Esophagus squamous epithelium (tissue), 5 donors: ENCODE data around the gene CFAP77. TPM values are rescaled to one million over a fixed set of nuclear protein-coding genes. Genes with fewer than 3 reads are reported as not detected.
"Not testable (repeated sequence)": the region's sequence is repeated elsewhere in the genome, so short reads cannot be mapped to it uniquely, and the experiment has no call there.

Experiments used
- DNase-seq: peaks from one replicate; lab custom pipeline; 2025; lab: John Stamatoyannopoulos, UW
- H3K27ac ChIP-seq, 4 donors: fragments of 200-600 bp; sonication (generic); one replicate each; pipeline ENCODE4 v1.5.1; 2016 to 2019; ENCODE audit warnings: mild to moderate bottlenecking in 1 of 4
- H3K27me3 ChIP-seq, 4 donors: fragments of 200-600 bp; sonication (generic); 1 replicate in 3 of 4; 2 replicates in 1 of 4; pipeline versions ENCODE4 v1.5.1 to v1.6.0; 2017 to 2021; ENCODE audit warnings: antibody characterized with exemption in 1 of 4
- H3K36me3 ChIP-seq, 3 donors: fragments of 200-600 bp; sonication (generic); one replicate each; pipeline ENCODE4 v1.5.1; 2016 to 2019
- H3K4me1 ChIP-seq, 3 donors: fragments of 200-600 bp; sonication (generic); one replicate each; pipeline ENCODE4 v1.5.1; 2017 to 2019
- H3K4me3 ChIP-seq, 4 donors: fragments of 200-600 bp; sonication (generic); 1 replicate in 3 of 4; 2 replicates in 1 of 4; pipeline ENCODE4 v1.5.1; 2016 to 2019; ENCODE audit warnings: mild to moderate bottlenecking in 2 of 4, moderate library complexity in 1 of 4
- H3K9me3 ChIP-seq, 3 donors: fragments of 200-600 bp; sonication (generic); one replicate each; pipeline ENCODE4 v1.5.1; 2016 to 2019
- CTCF ChIP-seq, 6 experiments: fragments of 450-650 bp in 4 of 6; fragments of 200-600 bp in 2 of 6; sonication (generic) in 2 of 6; IDR thresholded peaks; one replicate each; pipeline ENCODE4 v1.5.1; 2016 to 2019; ENCODE audit warnings: antibody characterized with exemption in 6 of 6, mild to moderate bottlenecking in 4 of 6, moderate library complexity in 4 of 6
- POLR2A ChIP-seq, 4 donors: fragments of 450-650 bp; IDR thresholded peaks; one replicate each; pipeline ENCODE4 v1.6.1; 2017; ENCODE audit warnings: antibody characterized with exemption in 4 of 4, mild to moderate bottlenecking in 4 of 4, moderate library complexity in 3 of 4
- WGBS, 2 donors: methylation state at CpG; one replicate each; pipeline ENCODE4 v1.1.5; 2018; 5-methylcytosine and 5-hydroxymethylcytosine counted together
- intact Hi-C: fragments of 100-400 bp; cut with DNase I; formaldehyde crosslinking; loops from one replicate; pipeline ENCODE4 v1.15.0; 2022
- total RNA-seq, 4 donors: library from RNA; depleted of rRNA; stranded (reverse); fragments of >200 nt; gene quantifications; one replicate each; pipeline ENCODE4 v1.1.0, GENCODE V29; 2016
- donor health status: DM: yes; HTN: yes; CAD: no.

CFAP77 gene
- total RNA-seq, 4 donors from 2014 or later: not detected

- no peaks in the 10 kb centered on the region for H3K36me3 ChIP-seq
- TF ChIP-seq POLR2A (IDR thresholded peaks at IDR 0.05): no peak
- TF ChIP-seq CTCF (IDR thresholded peaks at IDR 0.05): no peak
- intact Hi-C loops: no loop called here
- no peaks in the 10 kb centered on the region for H3K4me1 ChIP-seq
- no peak overlapping the region for H3K4me3 ChIP-seq
- H3K27ac ChIP-seq: no peak overlapping the region
- no peak for DNase-seq
- 83 to 88% methylated on average over 2 of the region's 2 CpGs for WGBS, 2 donors
- peaks cover 0 to 86% (median 0%) of the 10 kb centered on the region in 4 donors for H3K27me3 ChIP-seq
- no peaks in the 10 kb centered on the region for H3K9me3 ChIP-seq
These were observed 149.7 kb downstream of the CFAP77 start for GRCh38 chr9:132559711-132560110.

DNA sequence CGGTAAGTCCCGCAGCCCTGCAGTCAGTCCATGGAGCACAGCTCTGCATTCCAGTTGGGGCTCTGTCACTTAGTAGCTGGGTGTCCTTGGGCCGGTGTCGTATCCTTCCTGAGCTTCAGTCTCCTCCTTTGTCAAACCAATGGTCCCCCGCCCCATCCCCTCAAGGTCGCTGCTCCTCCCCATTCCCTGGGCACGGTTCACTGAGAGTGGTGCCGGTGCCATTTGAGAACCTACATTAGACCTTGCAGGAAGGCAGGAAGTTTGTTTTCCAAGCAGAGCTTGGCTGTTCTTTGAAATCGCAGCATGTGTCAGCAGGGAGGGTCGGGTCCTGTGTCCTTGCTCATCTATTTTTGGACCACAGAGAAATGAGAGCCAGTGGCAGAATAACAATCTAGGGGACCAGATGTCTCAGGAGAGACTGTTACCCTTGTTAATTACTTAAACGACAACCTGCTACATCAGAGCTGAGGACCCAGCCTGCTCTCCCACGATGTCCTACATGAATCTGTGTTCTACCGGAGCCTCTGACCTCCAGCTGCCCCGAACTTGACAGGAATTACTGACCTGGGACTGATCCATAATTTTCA, 150.7 kb downstream of the CFAP77 start:
- no peak overlapping the region for H3K27ac ChIP-seq
- TF ChIP-seq POLR2A (IDR thresholded peaks at IDR 0.05): no peak
- no peak for TF ChIP-seq CTCF (IDR thresholded peaks at IDR 0.05)
- intact Hi-C loops: no loop called here
- no peak overlapping the region for H3K4me3 ChIP-seq
- WGBS, 2 donors: 40% methylated on average over 7 to 9 of the region's 14 CpGs
- DNase-seq: no peak
- peaks cover 0 to 78% (median 0%) of the 10 kb centered on the region in 4 donors for H3K27me3 ChIP-seq
- H3K9me3 ChIP-seq: no peaks in the 10 kb centered on the region
- no peaks in the 10 kb centered on the region for H3K4me1 ChIP-seq
- H3K36me3 ChIP-seq: no peaks in the 10 kb centered on the region

DNA sequence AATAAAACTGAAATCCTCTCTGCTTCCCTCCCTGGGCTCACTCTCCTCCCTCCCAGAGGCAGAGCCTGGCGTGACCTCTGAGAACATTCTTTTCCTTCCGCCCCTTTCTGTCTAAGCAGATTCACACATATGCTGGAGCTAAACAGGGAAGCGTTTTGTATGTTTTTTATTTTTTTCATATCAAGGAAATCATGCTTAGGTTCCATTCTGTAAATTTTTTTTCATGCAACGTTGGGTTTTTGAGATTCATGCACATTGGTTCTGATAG, 152.2 kb downstream of the CFAP77 start:
- TF ChIP-seq POLR2A (IDR thresholded peaks at IDR 0.05) (no peak), CTCF (IDR thresholded peaks at IDR 0.05) (no peak)
- H3K9me3 ChIP-seq: no peaks in the 10 kb centered on the region
- H3K27me3 ChIP-seq: peaks cover 0 to 66% (median 0%) of the 10 kb centered on the region in 4 donors
- no peak overlapping the region for H3K4me3 ChIP-seq
- intact Hi-C loops: no loop called here
- no peak overlapping the region for H3K27ac ChIP-seq
- 24 to 39% methylated on average over 4 of the region's 4 CpGs for WGBS, 2 donors
- no peaks in the 10 kb centered on the region for H3K36me3 ChIP-seq
- DNase-seq: no peak
- H3K4me1 ChIP-seq: no peaks in the 10 kb centered on the region

- Histone ChIP-seq H3K27ac (no peak overlapping the region), H3K4me1 (no peaks in the 10 kb centered on the region), H3K36me3 (no peaks in the 10 kb centered on the region), H3K27me3 (peaks cover 0 to 55% (median 0%) of the 10 kb centered on the region in 4 donors), H3K9me3 (no peaks in the 10 kb centered on the region), H3K4me3 (no peak overlapping the region)
- no peak for TF ChIP-seq CTCF (IDR thresholded peaks at IDR 0.05)
- no peak for TF ChIP-seq POLR2A (IDR thresholded peaks at IDR 0.05)
- no peak for DNase-seq
- intact Hi-C loops: no loop called here
- WGBS, 2 donors: 68 to 80% methylated on average over 6 of the region's 6 CpGs
These were observed 154.5 kb downstream of the CFAP77 start for GRCh38 chr9:132564526-132564925.

DNA sequence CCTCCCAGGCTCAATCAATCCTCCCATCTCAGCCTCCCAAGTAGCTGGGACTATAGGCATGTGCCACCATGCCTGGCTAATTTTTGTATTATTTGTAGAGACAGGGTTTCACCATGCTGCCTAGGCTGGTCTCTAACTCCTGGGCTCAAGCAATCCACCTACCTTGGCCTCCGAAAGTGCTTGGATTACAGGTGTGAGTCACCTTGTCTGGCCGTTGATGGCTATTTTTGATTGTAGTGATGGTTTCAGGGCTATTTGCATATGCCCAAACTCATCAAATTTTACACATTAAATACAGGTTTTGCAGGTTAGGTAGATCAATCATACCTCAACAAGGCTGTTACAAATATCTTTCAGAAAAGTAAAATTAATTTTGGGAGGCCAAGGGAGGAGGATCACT, 158.8 kb downstream of the CFAP77 start:
- H3K4me3 ChIP-seq, DNase-seq, H3K27ac ChIP-seq, H3K4me1 ChIP-seq, intact Hi-C loops, H3K9me3 ChIP-seq, H3K36me3 ChIP-seq: not testable (repeated sequence)
- peaks cover 0 to 44% (median 0%) of the 10 kb centered on the region in 4 donors for H3K27me3 ChIP-seq
- 38 to 80% methylated on average over 2 of the region's 2 CpGs for WGBS, 2 donors
